Tibial nerve (tissue), 4 donors: ENCODE results near the gene ANGPTL4.

ENCODE experiments used
- EP300 ChIP-seq, 2 donors: sonication (generic); formaldehyde crosslinking; IDR thresholded peaks; one replicate each; pipeline ENCODE4 v1.6.1; 2017; ENCODE audit warnings: antibody characterized with exemption in 2 of 2, mild to moderate bottlenecking in 1 of 2
- TF ChIP-seq, protein P1 (sequence below), 5 experiments: fragments of 200-600 bp in 3 of 5; fragments of 450-650 bp in 2 of 5; sonication (generic) in 3 of 5; IDR thresholded peaks; one replicate each; pipeline ENCODE4 v1.5.1; 2016 to 2019; ENCODE audit warnings: antibody characterized with exemption in 5 of 5, mild to moderate bottlenecking in 3 of 5, moderate library complexity in 2 of 5

DNA sequence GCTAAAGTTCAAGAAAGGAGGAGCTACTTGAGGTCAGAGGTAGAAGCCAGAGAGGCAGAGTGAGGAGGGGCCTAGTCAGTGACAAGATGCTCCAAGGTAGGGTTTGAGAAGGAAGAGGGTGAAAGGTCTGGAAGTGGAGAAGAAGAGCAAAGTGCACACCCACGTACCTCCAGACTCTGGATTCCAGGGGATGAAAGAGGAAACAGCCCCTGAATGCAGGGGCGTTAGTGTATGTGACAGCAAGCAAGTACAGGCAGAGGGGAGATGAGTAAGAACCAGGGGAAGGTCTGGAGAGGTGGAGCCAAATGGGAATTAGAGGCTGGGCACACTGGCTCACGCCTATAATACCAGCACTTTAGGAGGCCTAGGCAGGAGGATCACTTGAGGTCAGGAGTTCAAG lies 34.0 kb upstream of the ANGPTL4 start:
- TF ChIP-seq, protein P1, sequence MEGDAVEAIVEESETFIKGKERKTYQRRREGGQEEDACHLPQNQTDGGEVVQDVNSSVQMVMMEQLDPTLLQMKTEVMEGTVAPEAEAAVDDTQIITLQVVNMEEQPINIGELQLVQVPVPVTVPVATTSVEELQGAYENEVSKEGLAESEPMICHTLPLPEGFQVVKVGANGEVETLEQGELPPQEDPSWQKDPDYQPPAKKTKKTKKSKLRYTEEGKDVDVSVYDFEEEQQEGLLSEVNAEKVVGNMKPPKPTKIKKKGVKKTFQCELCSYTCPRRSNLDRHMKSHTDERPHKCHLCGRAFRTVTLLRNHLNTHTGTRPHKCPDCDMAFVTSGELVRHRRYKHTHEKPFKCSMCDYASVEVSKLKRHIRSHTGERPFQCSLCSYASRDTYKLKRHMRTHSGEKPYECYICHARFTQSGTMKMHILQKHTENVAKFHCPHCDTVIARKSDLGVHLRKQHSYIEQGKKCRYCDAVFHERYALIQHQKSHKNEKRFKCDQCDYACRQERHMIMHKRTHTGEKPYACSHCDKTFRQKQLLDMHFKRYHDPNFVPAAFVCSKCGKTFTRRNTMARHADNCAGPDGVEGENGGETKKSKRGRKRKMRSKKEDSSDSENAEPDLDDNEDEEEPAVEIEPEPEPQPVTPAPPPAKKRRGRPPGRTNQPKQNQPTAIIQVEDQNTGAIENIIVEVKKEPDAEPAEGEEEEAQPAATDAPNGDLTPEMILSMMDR (IDR thresholded peaks at IDR 0.05): no peak
- TF ChIP-seq EP300 (IDR thresholded peaks at IDR 0.05): no peak
